ENCODE results near the gene FARP1.

Gene FARP1

GRCh38 chr13:98300956-98301641 is 158.2 kb downstream of the FARP1 start:
- no peak for TF ChIP-seq CTCF (IDR thresholded peaks at IDR 0.05; ENCODE audit: borderline replicate concordance, insufficient read depth, low read depth, low read length)
- H3K4me3 ChIP-seq (ENCODE audit: low read depth, low read length): no peak overlapping the region

- no peak for TF ChIP-seq CTCF (IDR thresholded peaks at IDR 0.05; ENCODE audit: borderline replicate concordance, insufficient read depth, low read depth, low read length)
- H3K4me3 ChIP-seq (ENCODE audit: low read depth, low read length): no peak overlapping the region
Observed at GRCh38 chr13:98301721-98302120, 158.8 kb downstream of the FARP1 start.

GRCh38 chr13:98303858-98304257 is 161.0 kb downstream of the FARP1 start:
- TF ChIP-seq CTCF (IDR thresholded peaks at IDR 0.05; ENCODE audit: borderline replicate concordance, insufficient read depth, low read depth, low read length): no peak
- no peak overlapping the region for H3K4me3 ChIP-seq (ENCODE audit: low read depth, low read length)

GRCh38 chr13:98305670-98306069 is 162.8 kb downstream of the FARP1 start:
- TF ChIP-seq CTCF (IDR thresholded peaks at IDR 0.05; ENCODE audit: borderline replicate concordance, insufficient read depth, low read depth, low read length): no peak
- H3K4me3 ChIP-seq (ENCODE audit: low read depth, low read length): no peak overlapping the region

GRCh38 chr13:98307463-98308085 is 164.7 kb downstream of the FARP1 start:
- no peak overlapping the region for H3K4me3 ChIP-seq (ENCODE audit: low read depth, low read length)
- TF ChIP-seq CTCF (IDR thresholded peaks at IDR 0.05; ENCODE audit: borderline replicate concordance, insufficient read depth, low read depth, low read length): no peak

GRCh38 chr13:98308086-98308911 is 165.4 kb downstream of the FARP1 start:
- no peak overlapping the region for H3K4me3 ChIP-seq (ENCODE audit: low read depth, low read length)
- no peak for TF ChIP-seq CTCF (IDR thresholded peaks at IDR 0.05; ENCODE audit: borderline replicate concordance, insufficient read depth, low read depth, low read length)

Measured in GM12875 (cell line).